Measurements from ENCODE around the gene SIAH1.

DNA sequence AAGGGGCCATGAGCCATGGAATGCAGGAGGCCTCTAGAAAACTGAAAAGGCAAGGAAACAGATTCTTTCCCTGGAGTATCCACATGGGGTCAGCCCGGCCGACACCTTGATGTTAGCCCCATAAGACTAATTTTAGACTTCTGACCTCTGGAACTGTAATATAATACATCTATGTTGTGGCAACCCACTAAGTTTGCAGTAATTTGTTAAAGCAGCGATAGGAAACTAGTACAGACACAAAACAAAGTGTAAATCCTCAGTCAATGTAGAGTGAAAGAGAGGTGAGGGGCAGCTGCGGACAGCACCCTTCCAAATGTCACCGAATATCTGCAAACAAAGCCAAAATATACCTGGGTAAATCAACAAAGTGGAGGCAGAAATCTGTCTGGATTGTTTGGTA lies 7.2 kb upstream of the SIAH1 start:
- no peak for TF ChIP-seq CTCF (IDR thresholded peaks at IDR 0.05)
- no peak for TF ChIP-seq POLR2A (IDR thresholded peaks at IDR 0.05)
- TF ChIP-seq EP300 (IDR thresholded peaks at IDR 0.05; ENCODE audit: low read depth) = no peak
- TF ChIP-seq POLR2AphosphoS5 (IDR thresholded peaks at IDR 0.05) = no peak

All from transverse colon (tissue), 4 donors.